GM23338 (cell line): ENCODE data around the gene IGSF5. TPM values are rescaled to one million over a fixed set of nuclear protein-coding genes. Genes with fewer than 3 reads are reported as not detected.

Experiments used
- ATAC-seq: fragments of 200-7000 bp; cut with Tn5 transposase; 3 replicates; pipeline ENCODE4 v1.9.1; 2020
- DNase-seq: peaks from one replicate; pipeline ENCODE4 v3.0.0-alpha.2; 2015; ENCODE audit warnings: low spot score
- H2AFZ ChIP-seq: fragments of 200-600 bp; sonication (generic); 2 replicates; pipeline ENCODE4 v1.8.0; 2016; ENCODE audit warnings: antibody characterized with exemption, mild to moderate bottlenecking, moderate library complexity
- H3F3A ChIP-seq: fragments of 200-600 bp; sonication (generic); replicated peaks from 2 replicates; pipeline ENCODE4 v1.8.0; 2017; ENCODE audit warnings: antibody characterized with exemption, mixed run types, low read depth
- H3K27ac ChIP-seq: fragments of 200-600 bp; sonication (generic); 2 replicates; pipeline ENCODE4 v1.6.1; 2016; ENCODE audit warnings: low read depth
- H3K27me3 ChIP-seq: fragments of 200-600 bp; sonication (generic); 2 replicates; pipeline ENCODE4 v1.8.0; 2016; ENCODE audit warnings: mild to moderate bottlenecking, mixed run types, moderate library complexity; ENCODE audit not compliant: insufficient read depth
- H3K36me3 ChIP-seq: fragments of 200-600 bp; sonication (generic); 2 replicates; pipeline ENCODE4 v1.8.0; 2016; ENCODE audit warnings: mild to moderate bottlenecking; ENCODE audit not compliant: insufficient read depth
- H3K4me1 ChIP-seq: fragments of 200-600 bp; sonication (generic); 2 replicates; pipeline ENCODE4 v1.8.0; 2016; ENCODE audit warnings: mild to moderate bottlenecking, moderate library complexity; ENCODE audit not compliant: insufficient read depth
- H3K4me2 ChIP-seq: fragments of 200-600 bp; sonication (generic); 2 replicates; pipeline ENCODE4 v1.7.1; 2017; ENCODE audit warnings: mixed run types
- H3K4me3 ChIP-seq: fragments of 200-600 bp; sonication (generic); 2 replicates; pipeline ENCODE4 v1.6.1; 2016; ENCODE audit warnings: mixed run types
- H3K79me2 ChIP-seq: fragments of 200-600 bp; sonication (generic); replicated peaks from 2 replicates; pipeline ENCODE4 v1.8.0; 2017; ENCODE audit warnings: mild to moderate bottlenecking; ENCODE audit not compliant: insufficient read depth
- H3K9me2 ChIP-seq: fragments of 200-600 bp; sonication (generic); 2 replicates; pipeline ENCODE4 v1.8.0; 2017; ENCODE audit not compliant: insufficient read depth
- H4K20me1 ChIP-seq: fragments of 200-600 bp; sonication (generic); replicated peaks from 2 replicates; pipeline ENCODE4 v1.8.0; 2017; ENCODE audit warnings: mild to moderate bottlenecking; ENCODE audit not compliant: insufficient read depth
- H3K27ac Mint-ChIP-seq: 2 replicates; pipeline ENCODE4 v1.8.0; 2020; ENCODE audit warnings: inconsistent platforms, mild to moderate bottlenecking, moderate library complexity, mixed read lengths
- H3K27me3 Mint-ChIP-seq: 3 replicates; pipeline ENCODE4 v1.8.0; 2022; ENCODE audit warnings: low read depth, mild to moderate bottlenecking, moderate library complexity, mixed read lengths, inconsistent platforms; ENCODE audit not compliant: insufficient read depth, poor library complexity
- H3K36me3 Mint-ChIP-seq: 3 replicates; pipeline ENCODE4 v1.8.0; 2021; ENCODE audit warnings: low read depth, mild to moderate bottlenecking, inconsistent platforms, moderate library complexity, mixed read lengths
- H3K4me1 Mint-ChIP-seq: 3 replicates; pipeline ENCODE4 v1.8.0; 2020; ENCODE audit warnings: mild to moderate bottlenecking, inconsistent platforms, mixed read lengths
- H3K4me3 Mint-ChIP-seq: 3 replicates; pipeline ENCODE4 v1.8.0; 2021; ENCODE audit warnings: moderate library complexity, mild to moderate bottlenecking, inconsistent platforms, mixed read lengths
- H3K9me3 Mint-ChIP-seq: 3 replicates; pipeline ENCODE4 v1.8.0; 2020; ENCODE audit warnings: moderate library complexity, mild to moderate bottlenecking, inconsistent platforms, mixed read lengths
- CREB1 ChIP-seq: fragments of 250-450 bp; sonication (Bioruptor Pico); IDR thresholded peaks from 2 replicates; pipeline ENCODE4 v1.5.0; 2020; ENCODE audit warnings: low read depth, mild to moderate bottlenecking, moderate library complexity
- CTCF ChIP-seq, 2 experiments: fragments of 200-600 bp in 1 of 2; sonication (generic) in 1 of 2; conservative IDR thresholded peaks; 2 replicates each; pipeline versions ENCODE4 v1.5.1 to v1.6.1; 2016 to 2017; ENCODE audit warnings: antibody characterized with exemption in 2 of 2, low read depth in 2 of 2, mild to moderate bottlenecking in 2 of 2, moderate library complexity in 1 of 2
- ETS1 ChIP-seq: IDR thresholded peaks from 2 replicates; pipeline ENCODE4 v1.6.1; 2016; ENCODE audit warnings: antibody characterized with exemption
- EZH2phosphoT487 ChIP-seq: fragments of 200-600 bp; sonication (generic); IDR thresholded peaks from one replicate; pipeline ENCODE4 v1.8.1; 2018; ENCODE audit warnings: antibody characterized with exemption; ENCODE audit not compliant: unreplicated experiment
- JUNB ChIP-seq: IDR thresholded peaks from one replicate; pipeline ENCODE4 v1.6.1; 2016; ENCODE audit warnings: antibody characterized with exemption; ENCODE audit not compliant: unreplicated experiment
- NANOG ChIP-seq: IDR thresholded peaks from 2 replicates; pipeline ENCODE4 v1.6.1; 2016; ENCODE audit warnings: antibody characterized with exemption, borderline replicate concordance
- ZNF114 ChIP-seq: fragments of 250-450 bp; sonication (Bioruptor Pico); IDR thresholded peaks from 2 replicates; pipeline ENCODE4 v1.5.0; 2020; ENCODE audit warnings: mild to moderate bottlenecking, moderate library complexity
- ZNF331 ChIP-seq: fragments of 250-450 bp; sonication (Bioruptor Pico); IDR thresholded peaks from 2 replicates; pipeline ENCODE4 v1.5.0; 2020; ENCODE audit warnings: low read depth, mild to moderate bottlenecking, moderate library complexity
- ZNF462 ChIP-seq: fragments of 250-450 bp; sonication (Bioruptor Pico); IDR thresholded peaks from 2 replicates; pipeline ENCODE4 v1.5.0; 2020; ENCODE audit warnings: mild to moderate bottlenecking, moderate library complexity
- polyA plus RNA-seq: library from polyadenylated mRNA; unstranded; fragments of >200 nt; fragmentation: Nextera tagmentation; extraction: Ambion mirVana; gene quantifications from 2 replicates; pipeline ENCODE4 v1.2.1, GENCODE V29; 2016
- total RNA-seq: library from RNA; depleted of rRNA; stranded (reverse); fragments of >200 nt; shearing (Covaris generic); gene quantifications from 2 replicates; pipeline ENCODE4 v1.2.3, GENCODE V29; 2014
- TF ChIP-seq, protein P1 (sequence below): IDR thresholded peaks from one replicate; pipeline ENCODE4 v1.6.1; 2018; ENCODE audit warnings: antibody characterized with exemption; ENCODE audit not compliant: unreplicated experiment

IGSF5 gene
- total and polyA plus RNA-seq, 2 experiments from 2014 or later: 4.4 to 10.1 TPM

DNA sequence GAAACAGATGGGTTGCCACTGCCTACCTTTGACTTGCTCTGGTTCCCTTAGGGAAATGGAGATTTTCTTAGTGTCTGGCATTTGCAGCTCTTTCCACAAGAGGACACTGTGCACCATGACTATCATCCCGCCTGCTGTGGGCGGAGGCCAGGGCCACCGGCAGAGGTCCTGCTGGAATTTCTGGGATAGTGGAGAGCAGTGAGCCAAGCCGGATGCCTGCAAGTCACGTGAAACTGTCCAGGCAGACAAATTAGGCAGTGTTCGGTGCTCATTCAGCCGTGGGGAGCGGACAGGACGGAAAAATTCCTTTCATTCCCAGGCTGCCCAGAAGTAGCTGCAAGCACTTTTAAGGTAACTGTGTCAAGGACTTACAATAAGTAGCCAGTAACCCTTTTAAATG lies 43.4 kb downstream of the IGSF5 start:
- no peak overlapping the region for H2AFZ ChIP-seq
- H3K36me3 ChIP-seq: peaks cover 21% of the 10 kb centered on the region
- no peak overlapping the region for H3K4me2 ChIP-seq
- Mint-ChIP-seq H3K27me3 (peaks cover 6% of the 10 kb centered on the region), H3K4me1 (no peaks in the 10 kb centered on the region), H3K27ac (no peak overlapping the region), H3K36me3 (peaks cover 55% of the 10 kb centered on the region), H3K4me3 (no peak overlapping the region), H3K9me3 (peaks cover 46% of the 10 kb centered on the region)
- TF ChIP-seq NANOG (no peak), ZNF462 (CRISPR knock-in tag) (peak; percentile 77; the same call in 1 of the 2 replicates), JUNB (no peak), CREB1 (CRISPR knock-in tag) (no peak), CTCF (conservative IDR thresholded peaks at IDR 0.05; ENCODE audit: low read depth in 2 of 2) (peak; percentile 77 to 85), ZNF331 (CRISPR knock-in tag) (no peak), ETS1 (no peak), ZNF114 (CRISPR knock-in tag) (0 out of 2 replicates have a peak, but pooled peaks have one; percentile 26), EZH2phosphoT487 (no peak)
- TF ChIP-seq, protein P1, sequence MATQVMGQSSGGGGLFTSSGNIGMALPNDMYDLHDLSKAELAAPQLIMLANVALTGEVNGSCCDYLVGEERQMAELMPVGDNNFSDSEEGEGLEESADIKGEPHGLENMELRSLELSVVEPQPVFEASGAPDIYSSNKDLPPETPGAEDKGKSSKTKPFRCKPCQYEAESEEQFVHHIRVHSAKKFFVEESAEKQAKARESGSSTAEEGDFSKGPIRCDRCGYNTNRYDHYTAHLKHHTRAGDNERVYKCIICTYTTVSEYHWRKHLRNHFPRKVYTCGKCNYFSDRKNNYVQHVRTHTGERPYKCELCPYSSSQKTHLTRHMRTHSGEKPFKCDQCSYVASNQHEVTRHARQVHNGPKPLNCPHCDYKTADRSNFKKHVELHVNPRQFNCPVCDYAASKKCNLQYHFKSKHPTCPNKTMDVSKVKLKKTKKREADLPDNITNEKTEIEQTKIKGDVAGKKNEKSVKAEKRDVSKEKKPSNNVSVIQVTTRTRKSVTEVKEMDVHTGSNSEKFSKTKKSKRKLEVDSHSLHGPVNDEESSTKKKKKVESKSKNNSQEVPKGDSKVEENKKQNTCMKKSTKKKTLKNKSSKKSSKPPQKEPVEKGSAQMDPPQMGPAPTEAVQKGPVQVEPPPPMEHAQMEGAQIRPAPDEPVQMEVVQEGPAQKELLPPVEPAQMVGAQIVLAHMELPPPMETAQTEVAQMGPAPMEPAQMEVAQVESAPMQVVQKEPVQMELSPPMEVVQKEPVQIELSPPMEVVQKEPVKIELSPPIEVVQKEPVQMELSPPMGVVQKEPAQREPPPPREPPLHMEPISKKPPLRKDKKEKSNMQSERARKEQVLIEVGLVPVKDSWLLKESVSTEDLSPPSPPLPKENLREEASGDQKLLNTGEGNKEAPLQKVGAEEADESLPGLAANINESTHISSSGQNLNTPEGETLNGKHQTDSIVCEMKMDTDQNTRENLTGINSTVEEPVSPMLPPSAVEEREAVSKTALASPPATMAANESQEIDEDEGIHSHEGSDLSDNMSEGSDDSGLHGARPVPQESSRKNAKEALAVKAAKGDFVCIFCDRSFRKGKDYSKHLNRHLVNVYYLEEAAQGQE: no peak
- 0 out of 2 replicates have a peak, but pooled peaks cover 5% of the 10 kb centered on the region for H3K9me2 ChIP-seq
- peak; percentile 98 for ATAC-seq
- no peaks in the 10 kb centered on the region for H4K20me1 ChIP-seq
- no peak overlapping the region for H3K27ac ChIP-seq
- no peak overlapping the region for H3K4me3 ChIP-seq
- peak; percentile 84 for DNase-seq
- no peaks in the 10 kb centered on the region for H3F3A ChIP-seq
- H3K27me3 ChIP-seq: no peaks in the 10 kb centered on the region
- H3K79me2 ChIP-seq: no peaks in the 10 kb centered on the region
- no peaks in the 10 kb centered on the region for H3K4me1 ChIP-seq
